GM21447 (cell line): ENCODE measurements around the gene SCCPDH.
A peak's percentile ranks its signal among the peaks of the same experiment; 100 is the strongest.
"Not testable (repeated sequence)": the region's sequence is repeated elsewhere in the genome, so short reads cannot be mapped to it uniquely, and the experiment has no call there.

ENCODE experiments used
- ATAC-seq: cut with Tn5 transposase; IDR thresholded peaks from one replicate; pipeline ENCODE4 v1.9.1; 2021; ENCODE audit not compliant: unreplicated experiment

The SCCPDH gene

GRCh38 chr1:246705368-246705767, 18.8 kb upstream of the SCCPDH start:
- no peak for ATAC-seq

GRCh38 chr1:246708166-246708565, 16.0 kb upstream of the SCCPDH start:
- ATAC-seq = no peak

GRCh38 chr1:246709196-246709595, 15.0 kb upstream of the SCCPDH start:
- ATAC-seq = no peak

GRCh38 chr1:246709835-246710234, 14.4 kb upstream of the SCCPDH start:
- ATAC-seq = no peak

GRCh38 chr1:246711548-246712003, 12.6 kb upstream of the SCCPDH start:
- ATAC-seq = no peak

- ATAC-seq = not testable (repeated sequence)
Measured at GRCh38 chr1:246712428-246712827, 11.8 kb upstream of the SCCPDH start.

GRCh38 chr1:246719361-246719760, 4.8 kb upstream of the SCCPDH start:
- not testable (repeated sequence) for ATAC-seq

GRCh38 chr1:246720814-246721213, 3.4 kb upstream of the SCCPDH start:
- ATAC-seq = not testable (repeated sequence)

GRCh38 chr1:246722720-246723119, 1.5 kb upstream of the SCCPDH start:
- ATAC-seq = no peak

- ATAC-seq = peak; percentile 42
Measured at GRCh38 chr1:246724731-246725095, 504 bp downstream of the SCCPDH start.

- no peak for ATAC-seq
Measured at GRCh38 chr1:246725191-246725590, 982 bp downstream of the SCCPDH start.

- ATAC-seq = no peak
Measured at GRCh38 chr1:246726255-246726679, 2.1 kb downstream of the SCCPDH start.

- ATAC-seq = no peak
Measured at GRCh38 chr1:246726881-246727280, 2.7 kb downstream of the SCCPDH start.

- ATAC-seq = no peak
Measured at GRCh38 chr1:246727594-246727993, 3.4 kb downstream of the SCCPDH start.

- no peak for ATAC-seq
Measured at GRCh38 chr1:246728311-246728710, 4.1 kb downstream of the SCCPDH start.

GRCh38 chr1:246729040-246729439, 4.8 kb downstream of the SCCPDH start:
- ATAC-seq = not testable (repeated sequence)

GRCh38 chr1:246730839-246731238, 6.6 kb downstream of the SCCPDH start:
- no peak for ATAC-seq

GRCh38 chr1:246731873-246732272, 7.7 kb downstream of the SCCPDH start:
- ATAC-seq = not testable (repeated sequence)

- ATAC-seq = no peak
Measured at GRCh38 chr1:246733704-246734103, 9.5 kb downstream of the SCCPDH start.

GRCh38 chr1:246734866-246735265, 10.7 kb downstream of the SCCPDH start:
- no peak for ATAC-seq

- ATAC-seq = no peak
Measured at GRCh38 chr1:246735735-246736134, 11.5 kb downstream of the SCCPDH start.

GRCh38 chr1:246742396-246742795, 18.2 kb downstream of the SCCPDH start:
- ATAC-seq = no peak

GRCh38 chr1:246746155-246746554, 21.9 kb downstream of the SCCPDH start:
- ATAC-seq = not testable (repeated sequence)

GRCh38 chr1:246748006-246748405, 23.8 kb downstream of the SCCPDH start:
- ATAC-seq = no peak
